Spleen (tissue), 11 donors: Measurements from ENCODE around the gene RNASE8. TPM values are rescaled to one million over a fixed set of nuclear protein-coding genes. Genes with fewer than 3 reads are reported as not detected.
A peak's percentile ranks its signal among the peaks of the same experiment; 100 is the strongest.

Experiments
- DNase-seq: peaks from one replicate; pipeline ENCODE4 v3.0.0-alpha.2; 2020
- H3K27ac ChIP-seq, 8 donors: fragments of 200-600 bp; sonication (generic) in 7 of 8; 1 replicate in 4 of 8; 2 replicates in 4 of 8; pipeline versions ENCODE4 v1.5.0 to v1.8.0; 2016 to 2021; ENCODE audit warnings: inconsistent platforms in 4 of 8, mild to moderate bottlenecking in 4 of 8, moderate library complexity in 1 of 8
- H3K27me3 ChIP-seq, 7 donors: fragments of 200-600 bp; sonication (generic) in 6 of 7; replicated peaks in 1 of 7; 1 replicate in 4 of 7; 2 replicates in 3 of 7; pipeline versions ENCODE4 v1.5.0 to v1.8.0; 2016 to 2021; ENCODE audit warnings: inconsistent platforms in 3 of 7, mild to moderate bottlenecking in 1 of 7
- H3K36me3 ChIP-seq, 6 donors: fragments of 200-600 bp; sonication (generic) in 5 of 6; 1 replicate in 4 of 6; 2 replicates in 2 of 6; pipeline versions ENCODE4 v1.5.0 to v1.8.0; 2016 to 2021; ENCODE audit warnings: inconsistent platforms in 2 of 6
- H3K4me1 ChIP-seq, 6 donors: fragments of 200-600 bp; sonication (generic) in 5 of 6; 1 replicate in 3 of 6; 2 replicates in 3 of 6; pipeline versions ENCODE4 v1.5.0 to v1.8.0; 2016 to 2021; ENCODE audit warnings: inconsistent platforms in 3 of 6
- H3K4me3 ChIP-seq, 8 donors: fragments of 200-600 bp; sonication (generic) in 7 of 8; 1 replicate in 4 of 8; 2 replicates in 4 of 8; pipeline versions ENCODE4 v1.5.0 to v1.8.0; 2016 to 2021; ENCODE audit warnings: inconsistent platforms in 4 of 8, mild to moderate bottlenecking in 4 of 8, moderate library complexity in 2 of 8
- H3K9me3 ChIP-seq, 8 donors: fragments of 200-600 bp; sonication (generic) in 7 of 8; 1 replicate in 4 of 8; 2 replicates in 4 of 8; pipeline versions ENCODE4 v1.5.0 to v1.8.0; 2016 to 2021; ENCODE audit warnings: inconsistent platforms in 4 of 8
- CTCF ChIP-seq, 11 experiments: fragments of 200-600 bp in 7 of 11; fragments of 450-650 bp in 4 of 11; sonication (generic) in 4 of 11; IDR thresholded peaks in 8 of 11; conservative IDR thresholded peaks in 3 of 11; 1 replicate in 7 of 11; 2 replicates in 4 of 11; pipeline versions ENCODE4 v1.4.0 to v1.8.0; 2016 to 2021; ENCODE audit warnings: antibody characterized with exemption in 11 of 11, inconsistent platforms in 4 of 11, mild to moderate bottlenecking in 1 of 11
- POLR2A ChIP-seq, 3 donors: fragments of 450-650 bp; IDR thresholded peaks; one replicate each; pipeline ENCODE4 v1.5.1; 2017; ENCODE audit warnings: antibody characterized with exemption in 3 of 3, mild to moderate bottlenecking in 1 of 3
- POLR2AphosphoS5 ChIP-seq, 3 donors: sonication (generic); formaldehyde crosslinking; IDR thresholded peaks; one replicate each; pipeline ENCODE4 v1.5.1; 2017; ENCODE audit warnings: antibody characterized with exemption in 3 of 3
- WGBS, 5 donors: extraction: QIAGEN DNeasy Blood & Tissue Kit in 3 of 5; methylation state at CpG; one replicate each; pipeline versions ENCODE4 v1.1.5 to v1.1.7; 2013 to 2018; 5-methylcytosine and 5-hydroxymethylcytosine counted together
- intact Hi-C: fragments of 100-400 bp; cut with DNase I; formaldehyde crosslinking; loops from one replicate; pipeline ENCODE4 v1.15.0; 2023; ENCODE audit warnings: low total_unique reads
- polyA plus RNA-seq, 3 donors: library from polyadenylated mRNA; stranded (reverse); fragments of 200-250 nt; gene quantifications; one replicate each; pipeline ENCODE4 v1.2.1, GENCODE V29; 2013
- total RNA-seq, 7 donors: library from RNA; depleted of rRNA in 3 of 7; stranded (reverse); fragments of >200 nt in 3 of 7; fragmentation: NEBNext Ultra II Directional in 4 of 7; extraction: Animal tissue kit (Norgen Biotek cat#: 25700) in 4 of 7; gene quantifications; one replicate each; pipeline versions ENCODE4 v1.1.0 to v1.2.1, GENCODE V29; 2016 to 2021
- donor health status: healthy with polysubstance abuse.
- donor health status: DM: no; HTN: no; CAD: no; lungs with moderate emphysema.
- donor health status: DM: no; HTN: no; CAD: no.
- donor health status: Bipolar disorder and iron deficiency.
- donor health status: healthy.
- donor health status: DM: no; HTN: no; CAD: no.
- donor health status: DM: yes; HTN: yes; CAD: no.

RNASE8 gene
- total and polyA plus RNA-seq, 10 donors = not detected

- no peak for DNase-seq
- WGBS, 5 donors = 84 to 96% (median 89%) methylated on average over 7 of the region's 7 CpGs
Measured at GRCh38 chr14:21036751-21037150, 20.9 kb upstream of the RNASE8 start.

GRCh38 chr14:21037156-21037555 lies 20.5 kb upstream of the RNASE8 start:
- no peak for DNase-seq
- WGBS, 5 donors = 81 to 92% (median 86%) methylated on average over 3 of the region's 3 CpGs
- Histone ChIP-seq H3K9me3 (no peaks in the 10 kb centered on the region), H3K27me3 (no peaks in the 10 kb centered on the region), H3K27ac (peak overlapping the region in 3 of 8 donors; percentile 10 to 77 (median 71)), H3K4me1 (peaks cover 9 to 28% (median 19%) of the 10 kb centered on the region in 6 donors), H3K36me3 (no peaks in the 10 kb centered on the region), H3K4me3 (no peak overlapping the region)
- TF ChIP-seq POLR2A (IDR thresholded peaks at IDR 0.05) = no peak
- no peak for TF ChIP-seq CTCF (IDR thresholded peaks at IDR 0.05 in 8 of 11, conservative IDR thresholded peaks at IDR 0.05 in 3 of 11)
- no peak for TF ChIP-seq POLR2AphosphoS5 (IDR thresholded peaks at IDR 0.05)
- intact Hi-C loops = no loop called here

More at GRCh38 chr14:21036751-21037150, 20.9 kb upstream of the RNASE8 start:
- no peaks in the 10 kb centered on the region for H3K27me3 ChIP-seq
- no peaks in the 10 kb centered on the region for H3K9me3 ChIP-seq
- TF ChIP-seq POLR2A (IDR thresholded peaks at IDR 0.05) (no peak), CTCF (IDR thresholded peaks at IDR 0.05 in 8 of 11, conservative IDR thresholded peaks at IDR 0.05 in 3 of 11) (no peak), POLR2AphosphoS5 (IDR thresholded peaks at IDR 0.05) (no peak)
- H3K27ac ChIP-seq = peak overlapping the region in 1 of 8 donors; percentile 71
- intact Hi-C loops = no loop called here
- no peak overlapping the region for H3K4me3 ChIP-seq
- no peaks in the 10 kb centered on the region for H3K36me3 ChIP-seq
- H3K4me1 ChIP-seq = peaks cover 9 to 28% (median 19%) of the 10 kb centered on the region in 6 donors

- intact Hi-C loops = no loop called here
- no peaks in the 10 kb centered on the region for H3K36me3 ChIP-seq
- 45 to 62% (median 57%) methylated on average over 10 of the region's 10 CpGs for WGBS, 5 donors
- H3K27ac ChIP-seq = peak overlapping the region; percentile 14 to 77 (median 72)
- peaks cover 14 to 40% (median 28%) of the 10 kb centered on the region in 6 donors for H3K4me1 ChIP-seq
- H3K4me3 ChIP-seq = no peak overlapping the region
- H3K27me3 ChIP-seq = no peaks in the 10 kb centered on the region
- TF ChIP-seq CTCF (IDR thresholded peaks at IDR 0.05 in 8 of 11, conservative IDR thresholded peaks at IDR 0.05 in 3 of 11) (no peak), POLR2A (IDR thresholded peaks at IDR 0.05) (no peak), POLR2AphosphoS5 (IDR thresholded peaks at IDR 0.05) (peak in 2 of 3 donors; percentile 60 to 71)
- peak; percentile 78 for DNase-seq
- no peaks in the 10 kb centered on the region for H3K9me3 ChIP-seq
Measured at GRCh38 chr14:21038441-21039422, 18.9 kb upstream of the RNASE8 start.
